Trophoblast cell (in vitro differentiated cells and primary cell): ENCODE data around the gene RAD51.

Source experiments
- DNase-seq, 2 donors: peaks; one replicate each; pipeline ENCODE4 v3.0.0-alpha.2; 2016
- H2AFZ ChIP-seq: 2 replicates; pipeline ENCODE4 v1.6.1; 2013; ENCODE audit warnings: low read length, moderate library complexity, mild to moderate bottlenecking; ENCODE audit not compliant: insufficient read depth, poor library complexity
- H2AK5ac ChIP-seq: 2 replicates; pipeline ENCODE4 v1.6.1; 2013; ENCODE audit warnings: mild to moderate bottlenecking, low read length
- H2BK120ac ChIP-seq: 2 replicates; pipeline ENCODE4 v1.6.1; 2013; ENCODE audit warnings: low read length, mild to moderate bottlenecking, moderate library complexity; ENCODE audit not compliant: insufficient read depth, poor library complexity
- H2BK12ac ChIP-seq: 2 replicates; pipeline ENCODE4 v1.6.1; 2013; ENCODE audit warnings: mild to moderate bottlenecking, low read length, moderate library complexity
- H2BK5ac ChIP-seq: 2 replicates; pipeline ENCODE4 v1.6.1; 2013; ENCODE audit warnings: low read length, low read depth, moderate library complexity, mild to moderate bottlenecking; ENCODE audit not compliant: poor library complexity
- H3K14ac ChIP-seq: 2 replicates; pipeline ENCODE4 v1.6.1; 2013; ENCODE audit warnings: mild to moderate bottlenecking, low read length
- H3K18ac ChIP-seq: 2 replicates; pipeline ENCODE4 v1.6.1; 2013; ENCODE audit warnings: mild to moderate bottlenecking, low read length
- H3K23ac ChIP-seq: 2 replicates; pipeline ENCODE4 v1.6.1; 2013; ENCODE audit warnings: low read length
- H3K27ac ChIP-seq: 2 replicates; pipeline ENCODE4 v1.5.1; 2013; ENCODE audit warnings: low read depth, mild to moderate bottlenecking, inconsistent platforms, low read length, moderate library complexity
- H3K27me3 ChIP-seq: 2 replicates; pipeline ENCODE4 v1.6.1; 2013; ENCODE audit warnings: inconsistent platforms, mild to moderate bottlenecking, low read length, moderate library complexity; ENCODE audit not compliant: insufficient read depth
- H3K36me3 ChIP-seq, 2 experiments: 1 replicate in 1 of 2; 2 replicates in 1 of 2; pipeline ENCODE4 v1.6.1; 2013; ENCODE audit warnings: low read length in 2 of 2, mild to moderate bottlenecking in 2 of 2, moderate library complexity in 1 of 2; ENCODE audit not compliant: insufficient read depth in 2 of 2, control insufficient read depth in 1 of 2
- H3K4ac ChIP-seq: 2 replicates; pipeline ENCODE4 v1.6.1; 2013; ENCODE audit warnings: low read depth, mild to moderate bottlenecking, low read length, moderate library complexity
- H3K4me1 ChIP-seq, 2 experiments: 1 replicate in 1 of 2; 2 replicates in 1 of 2; pipeline ENCODE4 v1.6.1; 2013; ENCODE audit warnings: low read length in 2 of 2, mild to moderate bottlenecking in 2 of 2, moderate library complexity in 1 of 2; ENCODE audit not compliant: insufficient read depth in 2 of 2, control insufficient read depth in 1 of 2
- H3K4me2 ChIP-seq: 2 replicates; pipeline ENCODE4 v1.6.1; 2013; ENCODE audit warnings: inconsistent platforms, mild to moderate bottlenecking, low read length, moderate library complexity
- H3K4me3 ChIP-seq: 2 replicates; pipeline ENCODE4 v1.5.1; 2013; ENCODE audit warnings: mild to moderate bottlenecking, low read depth, low read length, inconsistent platforms
- H3K79me1 ChIP-seq: one replicate; pipeline ENCODE4 v1.6.1; 2013; ENCODE audit warnings: low read length
- H3K79me2 ChIP-seq: 2 replicates; pipeline ENCODE4 v1.6.1; 2013; ENCODE audit warnings: low read length, mild to moderate bottlenecking; ENCODE audit not compliant: control insufficient read depth, insufficient read depth, poor library complexity
- H3K9ac ChIP-seq: 2 replicates; pipeline ENCODE4 v1.6.1; 2013; ENCODE audit warnings: mild to moderate bottlenecking, low read length
- H3K9me3 ChIP-seq: 2 replicates; pipeline ENCODE4 v1.6.1; 2013; ENCODE audit warnings: low read depth, mild to moderate bottlenecking, control low read depth, inconsistent platforms, low read length; ENCODE audit not compliant: insufficient read depth
- H4K12ac ChIP-seq: 2 replicates; pipeline ENCODE4 v1.6.1; 2013; ENCODE audit warnings: low read depth, mild to moderate bottlenecking, low read length, moderate library complexity
- H4K8ac ChIP-seq: 2 replicates; pipeline ENCODE4 v1.6.1; 2013; ENCODE audit warnings: low read depth, mild to moderate bottlenecking, low read length, moderate library complexity
- H4K91ac ChIP-seq: one replicate; pipeline ENCODE4 v1.6.1; 2013; ENCODE audit warnings: low read depth, mild to moderate bottlenecking, low read length, moderate library complexity
- WGBS: extraction: QIAGEN DNeasy Blood & Tissue Kit; methylation state at CpG from one replicate; pipeline ENCODE4 v1.1.7; 2013; ENCODE audit warnings: missing lambda C conversion rate; ENCODE audit not compliant: insufficient read length, insufficient coverage; ENCODE audit errors: extremely low coverage; 5-methylcytosine and 5-hydroxymethylcytosine counted together

RAD51 gene

GRCh38 chr15:40723919-40724318 lies 28.9 kb downstream of the RAD51 start:
- Histone ChIP-seq H3K9me3 (no peaks in the 10 kb centered on the region), H3K4me1 (no peaks in the 10 kb centered on the region), H3K14ac (no peak overlapping the region), H3K18ac (no peak overlapping the region), H3K79me1 (no peaks in the 10 kb centered on the region), H3K4ac (no peak overlapping the region), H4K8ac (no peak overlapping the region), H3K27me3 (no peaks in the 10 kb centered on the region), H4K12ac (no peak overlapping the region), H3K79me2 (no peaks in the 10 kb centered on the region), H3K4me2 (no peak overlapping the region), H2AFZ (no peak overlapping the region), H3K23ac (no peak overlapping the region), H3K27ac (no peak overlapping the region), H3K9ac (no peak overlapping the region), H3K36me3 (peaks cover 15 to 19% of the 10 kb centered on the region in 2 experiments), H3K4me3 (no peak overlapping the region), H2BK12ac (no peak overlapping the region), H2AK5ac (no peak overlapping the region), H2BK120ac (no peak overlapping the region), H4K91ac (no peak overlapping the region), H2BK5ac (no peak overlapping the region)
- WGBS = no CpG with 5 or more reads among the region's 2 CpGs
- DNase-seq = no peak

DNA sequence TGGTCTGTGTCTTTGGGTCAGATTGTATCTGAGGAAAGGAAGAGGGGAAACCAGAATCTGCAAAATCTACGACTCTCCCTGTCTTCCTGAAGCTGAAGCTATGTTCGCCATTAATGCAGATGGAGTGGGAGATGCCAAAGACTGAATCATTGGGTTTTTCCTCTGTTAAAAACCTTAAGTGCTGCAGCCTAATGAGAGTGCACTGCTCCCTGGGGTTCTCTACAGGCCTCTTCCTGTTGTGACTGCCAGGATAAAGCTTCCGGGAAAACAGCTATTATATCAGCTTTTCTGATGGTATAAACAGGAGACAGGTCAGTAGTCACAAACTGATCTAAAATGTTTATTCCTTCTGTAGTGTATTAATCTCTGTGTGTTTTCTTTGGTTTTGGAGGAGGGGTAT lies 36.1 kb downstream of the RAD51 start:
- Histone ChIP-seq H3K36me3 (peaks cover 24 to 35% of the 10 kb centered on the region in 2 experiments), H2AK5ac (no peak overlapping the region), H3K9ac (no peak overlapping the region), H3K14ac (no peak overlapping the region), H3K27ac (no peak overlapping the region), H4K8ac (no peak overlapping the region), H3K4ac (no peak overlapping the region), H3K9me3 (no peaks in the 10 kb centered on the region), H3K79me2 (no peaks in the 10 kb centered on the region), H3K23ac (no peak overlapping the region), H4K91ac (no peak overlapping the region), H3K27me3 (no peaks in the 10 kb centered on the region), H2BK5ac (no peak overlapping the region), H3K79me1 (no peaks in the 10 kb centered on the region), H4K12ac (no peak overlapping the region), H2BK120ac (no peak overlapping the region), H3K18ac (no peak overlapping the region), H3K4me1 (no peaks in the 10 kb centered on the region), H3K4me2 (no peak overlapping the region), H2AFZ (no peak overlapping the region), H2BK12ac (no peak overlapping the region), H3K4me3 (no peak overlapping the region)
- WGBS = no CpG with 5 or more reads among the region's 3 CpGs
- DNase-seq = no peak

DNA sequence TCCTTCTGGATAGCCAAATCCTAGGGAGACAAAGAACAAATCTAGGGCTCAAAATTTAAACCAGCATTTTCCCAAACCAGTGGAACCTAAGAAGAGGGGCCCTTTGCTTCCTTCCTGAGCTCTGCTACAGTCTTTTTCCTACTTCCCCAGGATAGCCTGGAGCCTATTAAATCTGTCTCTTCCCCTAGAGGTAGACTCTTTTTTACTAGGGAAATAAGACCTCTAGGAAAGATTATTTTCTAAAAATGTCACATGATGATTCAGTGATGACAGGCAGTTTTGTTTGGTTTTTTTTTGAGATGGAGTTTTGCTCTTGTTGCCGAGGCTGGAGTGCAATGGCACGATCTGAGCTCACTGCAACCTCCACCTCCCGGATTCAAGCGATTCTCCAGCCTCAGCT lies 41.6 kb downstream of the RAD51 start:
- Histone ChIP-seq H3K4ac (no peak overlapping the region), H2AFZ (no peak overlapping the region), H3K27me3 (no peaks in the 10 kb centered on the region), H2BK5ac (no peak overlapping the region), H3K27ac (no peak overlapping the region), H2BK12ac (no peak overlapping the region), H3K18ac (no peak overlapping the region), H2BK120ac (no peak overlapping the region), H3K4me1 (no peaks in the 10 kb centered on the region), H3K4me3 (no peak overlapping the region), H4K12ac (no peak overlapping the region), H4K8ac (no peak overlapping the region), H3K79me1 (no peaks in the 10 kb centered on the region), H2AK5ac (no peak overlapping the region), H3K79me2 (no peaks in the 10 kb centered on the region), H3K4me2 (no peak overlapping the region), H3K9me3 (no peaks in the 10 kb centered on the region), H3K9ac (no peak overlapping the region), H3K23ac (no peak overlapping the region), H3K14ac (no peak overlapping the region), H4K91ac (no peak overlapping the region), H3K36me3 (peaks cover 33 to 61% of the 10 kb centered on the region in 2 experiments)
- no CpG with 5 or more reads among the region's 4 CpGs for WGBS
- no peak for DNase-seq

- Histone ChIP-seq H3K4me1 (no peaks in the 10 kb centered on the region), H3K9me3 (no peaks in the 10 kb centered on the region), H3K4ac (no peak overlapping the region), H3K79me2 (no peaks in the 10 kb centered on the region), H2AFZ (no peak overlapping the region), H3K79me1 (no peaks in the 10 kb centered on the region), H2BK5ac (no peak overlapping the region), H3K18ac (no peak overlapping the region), H3K27me3 (no peaks in the 10 kb centered on the region), H4K12ac (no peak overlapping the region), H4K8ac (no peak overlapping the region), H4K91ac (no peak overlapping the region), H2BK12ac (no peak overlapping the region), H3K9ac (no peak overlapping the region), H3K4me2 (no peak overlapping the region), H3K14ac (no peak overlapping the region), H3K36me3 (peaks cover 34 to 58% of the 10 kb centered on the region in 2 experiments), H2AK5ac (no peak overlapping the region), H3K23ac (no peak overlapping the region), H3K4me3 (no peak overlapping the region), H2BK120ac (no peak overlapping the region), H3K27ac (no peak overlapping the region)
- no CpG with 5 or more reads among the region's 3 CpGs for WGBS
- no peak for DNase-seq
Measured at GRCh38 chr15:40737048-40737447, 42.1 kb downstream of the RAD51 start.
